Stomach (tissue), 4 donors: ENCODE measurements around the gene KRTAP19-2.

Experiments
- CTCF ChIP-seq, 7 experiments: fragments of 450-650 bp in 4 of 7; fragments of 200-600 bp in 3 of 7; sonication (generic) in 3 of 7; IDR thresholded peaks; one replicate each; pipeline ENCODE4 v1.5.1; 2016 to 2019; ENCODE audit warnings: antibody characterized with exemption in 7 of 7, control low read depth in 2 of 7, mild to moderate bottlenecking in 1 of 7
- EP300 ChIP-seq: sonication (generic); formaldehyde crosslinking; IDR thresholded peaks from one replicate; pipeline ENCODE4 v1.6.1; 2017; ENCODE audit warnings: antibody characterized with exemption
- POLR2A ChIP-seq, 4 donors: fragments of 450-650 bp; IDR thresholded peaks; one replicate each; pipeline ENCODE4 v1.6.1; 2016; ENCODE audit warnings: antibody characterized with exemption in 4 of 4, control low read depth in 2 of 4, mild to moderate bottlenecking in 1 of 4, moderate library complexity in 1 of 4
- POLR2AphosphoS5 ChIP-seq, 3 donors: sonication (generic); formaldehyde crosslinking; IDR thresholded peaks; one replicate each; pipeline ENCODE4 v1.6.1; 2016; ENCODE audit warnings: antibody characterized with exemption in 3 of 3

- TF ChIP-seq POLR2A (IDR thresholded peaks at IDR 0.05) (no peak), CTCF (IDR thresholded peaks at IDR 0.05) (no peak), EP300 (no peak), POLR2AphosphoS5 (IDR thresholded peaks at IDR 0.05) (no peak)
These were observed at the start of gene KRTAP19-2 for GRCh38 chr21:30487336-30487735.
